Epithelial cell of esophagus (primary cell): ENCODE measurements around the gene RAB26.
A peak's percentile ranks its signal among the peaks of the same experiment; 100 is the strongest.
"Not testable (repeated sequence)": the region's sequence is repeated elsewhere in the genome, so short reads cannot be mapped to it uniquely, and the experiment has no call there.

Experiments used
- DNase-seq: peaks from one replicate; pipeline ENCODE4 v3.0.0; 2010; ENCODE audit warnings: low read depth
- H3K4me3 ChIP-seq: 2 replicates; pipeline ENCODE4 v1.5.1; 2011; ENCODE audit warnings: mild to moderate bottlenecking, low read length, control low read depth
- CTCF ChIP-seq: IDR thresholded peaks from 2 replicates; pipeline ENCODE4 v1.5.1; 2011; ENCODE audit warnings: low read depth, mild to moderate bottlenecking, low read length, control low read depth, inconsistent platforms; ENCODE audit not compliant: insufficient read depth; ENCODE audit errors: missing control alignments

The RAB26 gene

GRCh38 chr16:2124694-2125444 lies 23.6 kb upstream of the RAB26 start:
- peak; percentile 32 for DNase-seq
- not testable (repeated sequence) for H3K4me3 ChIP-seq

- DNase-seq, H3K4me3 ChIP-seq: not testable (repeated sequence)
Observed at GRCh38 chr16:2125609-2126008, 22.8 kb upstream of the RAB26 start.

GRCh38 chr16:2126161-2126743 lies 22.2 kb upstream of the RAB26 start:
- H3K4me3 ChIP-seq, DNase-seq: not testable (repeated sequence)

- DNase-seq, H3K4me3 ChIP-seq: not testable (repeated sequence)
Observed at GRCh38 chr16:2126928-2127556, 21.4 kb upstream of the RAB26 start.

GRCh38 chr16:2127630-2128280 lies 20.7 kb upstream of the RAB26 start:
- not testable (repeated sequence) for H3K4me3 ChIP-seq
- peak; percentile 56 for DNase-seq

- peak; percentile 18 for DNase-seq
Observed at GRCh38 chr16:2129251-2129650, 19.2 kb upstream of the RAB26 start.

GRCh38 chr16:2129890-2130447 lies 18.5 kb upstream of the RAB26 start:
- not testable (repeated sequence) for H3K4me3 ChIP-seq
- peak; percentile 44 for DNase-seq

More at GRCh38 chr16:2129251-2129650, 19.2 kb upstream of the RAB26 start:
- H3K4me3 ChIP-seq, result not testable (repeated sequence)

- not testable (repeated sequence) for H3K4me3 ChIP-seq, DNase-seq
Observed at GRCh38 chr16:2133797-2134196, 14.6 kb upstream of the RAB26 start.

GRCh38 chr16:2135071-2135470 lies 13.4 kb upstream of the RAB26 start:
- DNase-seq, result not testable (repeated sequence)
- peak overlapping the region; percentile 48 for H3K4me3 ChIP-seq

- peak within 1 kb of the TSS; percentile 48 for H3K4me3 ChIP-seq
- peak; percentile 94 for DNase-seq
Observed at GRCh38 chr16:2135770-2136490, 12.5 kb upstream of the RAB26 start, which contains the start of gene PKD1. Gene PKD1 (minus strand): TSS chr16:2135898. CDS start chr16:2135689, 209 bp downstream.

GRCh38 chr16:2142942-2143877 lies 5.2 kb upstream of the RAB26 start:
- H3K4me3 ChIP-seq, result no peak overlapping the region
- DNase-seq, result peak; percentile 69
- TF ChIP-seq CTCF, result no peak
